Mesenteric fat pad (tissue), 1 donor: Measurements from ENCODE around the gene MYO1B. TPM values are rescaled to one million over a fixed set of nuclear protein-coding genes. Genes with fewer than 3 reads are reported as not detected.

Experiments
- DNase-seq: peaks from one replicate; pipeline ENCODE4 v3.0.0-alpha.2; 2020; ENCODE audit warnings: low spot score
- long read RNA-seq: library from polyadenylated mRNA; unstranded; transcript quantifications from one replicate; pipeline ENCODE4 v2.0.0, GENCODE V29; 2020
- total RNA-seq: library from RNA; stranded (reverse); fragmentation: NEBNext Ultra II Directional; extraction: Animal tissue kit (Norgen Biotek cat#: 25700); gene quantifications from one replicate; pipeline ENCODE4 v1.2.1, GENCODE V29; 2021
- donor health status: DM: yes; HTN: yes; CAD: no.

MYO1B gene
- 63.9 TPM for total RNA-seq
- long read RNA-seq, partial matches to known transcripts: 16 of 22 reads
- long read RNA-seq, other reads (novel, unspliced or antisense): 6 of 22 reads

- peak; percentile 91 for DNase-seq
Observed at GRCh38 chr2:191245046-191245868, at the start of gene MYO1B. Gene MYO1B, plus strand, starts transcription at chr2:191245404. Its CDS starts 31,492 bp downstream, at chr2:191276896.

GRCh38 chr2:191197096-191197495, 48.1 kb upstream of the MYO1B start:
- DNase-seq: no peak

- DNase-seq: no peak
Observed at GRCh38 chr2:191198271-191198670, 46.9 kb upstream of the MYO1B start.

GRCh38 chr2:191199929-191200512, 45.2 kb upstream of the MYO1B start:
- DNase-seq: no peak

- no peak for DNase-seq
Observed at GRCh38 chr2:191200910-191201309, 44.3 kb upstream of the MYO1B start.

- DNase-seq: no peak
Observed at GRCh38 chr2:191202209-191202721, 42.9 kb upstream of the MYO1B start.

GRCh38 chr2:191202881-191203397, 42.3 kb upstream of the MYO1B start:
- no peak for DNase-seq

GRCh38 chr2:191204433-191204832, 40.8 kb upstream of the MYO1B start:
- DNase-seq: no peak

- no peak for DNase-seq
Observed at GRCh38 chr2:191206613-191207471, 38.4 kb upstream of the MYO1B start.

- no peak for DNase-seq
Observed at GRCh38 chr2:191209340-191209739, 35.9 kb upstream of the MYO1B start.

GRCh38 chr2:191212119-191212518, 33.1 kb upstream of the MYO1B start:
- DNase-seq: no peak

GRCh38 chr2:191213333-191213732, 31.9 kb upstream of the MYO1B start:
- no peak for DNase-seq

- no peak for DNase-seq
Observed at GRCh38 chr2:191215230-191215629, 30.0 kb upstream of the MYO1B start.

- DNase-seq: no peak
Observed at GRCh38 chr2:191215666-191216065, 29.5 kb upstream of the MYO1B start.

- DNase-seq: no peak
Observed at GRCh38 chr2:191217580-191217979, 27.6 kb upstream of the MYO1B start.

GRCh38 chr2:191218292-191218898, 26.8 kb upstream of the MYO1B start:
- no peak for DNase-seq

- no peak for DNase-seq
Observed at GRCh38 chr2:191220671-191221070, 24.5 kb upstream of the MYO1B start.

GRCh38 chr2:191221666-191222065, 23.5 kb upstream of the MYO1B start:
- DNase-seq: no peak

GRCh38 chr2:191222507-191222906, 22.7 kb upstream of the MYO1B start:
- DNase-seq: no peak

GRCh38 chr2:191222952-191223351, 22.3 kb upstream of the MYO1B start:
- DNase-seq: no peak

GRCh38 chr2:191225126-191225525, 20.1 kb upstream of the MYO1B start:
- no peak for DNase-seq
